Colonic mucosa (tissue), 4 donors: ENCODE results near the gene CCDC192. TPM values are rescaled to one million over a fixed set of nuclear protein-coding genes. Genes with fewer than 3 reads are reported as not detected.

ENCODE experiments used
- DNase-seq: peaks from one replicate; pipeline ENCODE4 v3.0.0-alpha.2; 2020
- H3K27ac ChIP-seq: fragments of 200-600 bp; one replicate; pipeline ENCODE4 v1.8.0; 2021
- H3K27me3 ChIP-seq: fragments of 200-600 bp; one replicate; pipeline ENCODE4 v1.8.0; 2021
- H3K36me3 ChIP-seq: fragments of 200-600 bp; one replicate; pipeline ENCODE4 v1.8.0; 2021
- H3K4me1 ChIP-seq: fragments of 200-600 bp; one replicate; pipeline ENCODE4 v1.8.0; 2021; ENCODE audit warnings: mild to moderate bottlenecking
- H3K4me3 ChIP-seq: fragments of 200-600 bp; one replicate; pipeline ENCODE4 v1.8.0; 2021
- H3K9ac ChIP-seq, 2 donors: one replicate each; pipeline ENCODE4 v1.7.0; 2013; ENCODE audit warnings: control low read depth in 2 of 2, low read depth in 2 of 2, low read length in 2 of 2
- H3K9me3 ChIP-seq: fragments of 200-600 bp; one replicate; pipeline ENCODE4 v1.8.0; 2021
- CTCF ChIP-seq: fragments of 200-600 bp; IDR thresholded peaks from one replicate; pipeline ENCODE4 v1.8.0; 2022; ENCODE audit warnings: antibody characterized with exemption, mild to moderate bottlenecking
- intact Hi-C: fragments of 100-400 bp; cut with DNase I; formaldehyde crosslinking; loops from one replicate; pipeline ENCODE4 v1.14.1; 2022
- total RNA-seq, 2 donors: library from RNA; stranded (reverse); fragmentation: NEBNext Ultra II Directional in 1 of 2; extraction: Animal tissue kit (Norgen Biotek cat#: 25700) in 1 of 2; gene quantifications; one replicate each; pipeline ENCODE4 v1.2.1, GENCODE V29; 2021
- donor health status: healthy.
- donor health status: DM: no; HTN: no; CAD: no.
- donor health status: DM: no; HTN: no; CAD: no.

Gene CCDC192
- total RNA-seq, 2 donors from 2014 or later: not detected

GRCh38 chr5:127970854-127971425 is 267.7 kb downstream of the CCDC192 start:
- Histone ChIP-seq H3K9me3 (no peaks in the 10 kb centered on the region), H3K9ac (no peak overlapping the region)

GRCh38 chr5:127975961-127976360 is 272.8 kb downstream of the CCDC192 start:
- no peaks in the 10 kb centered on the region for H3K27me3 ChIP-seq
- H3K4me3 ChIP-seq: no peak overlapping the region
- H3K36me3 ChIP-seq: no peaks in the 10 kb centered on the region
- no peak overlapping the region for H3K9ac ChIP-seq
- no peak overlapping the region for H3K27ac ChIP-seq
- no peaks in the 10 kb centered on the region for H3K4me1 ChIP-seq
- no peak for TF ChIP-seq CTCF
- no peak for DNase-seq
- intact Hi-C loops: no loop called here
- no peaks in the 10 kb centered on the region for H3K9me3 ChIP-seq

More at GRCh38 chr5:127970854-127971425, 267.7 kb downstream of the CCDC192 start:
- Histone ChIP-seq H3K27me3 (no peaks in the 10 kb centered on the region), H3K4me1 (no peaks in the 10 kb centered on the region), H3K36me3 (no peaks in the 10 kb centered on the region), H3K4me3 (no peak overlapping the region), H3K27ac (no peak overlapping the region)
- intact Hi-C loops: no loop called here
- no peak for DNase-seq
- no peak for TF ChIP-seq CTCF

- no peaks in the 10 kb centered on the region for H3K36me3 ChIP-seq
- no peaks in the 10 kb centered on the region for H3K27me3 ChIP-seq
- no peak overlapping the region for H3K4me3 ChIP-seq
- intact Hi-C loops: no loop called here
- H3K9me3 ChIP-seq: no peaks in the 10 kb centered on the region
- H3K27ac ChIP-seq: no peak overlapping the region
- H3K9ac ChIP-seq: no peak overlapping the region
- no peak for TF ChIP-seq CTCF
- no peaks in the 10 kb centered on the region for H3K4me1 ChIP-seq
- no peak for DNase-seq
Measured at GRCh38 chr5:127976525-127976924, 273.3 kb downstream of the CCDC192 start.

GRCh38 chr5:127976991-127977717 is 274.0 kb downstream of the CCDC192 start:
- Histone ChIP-seq H3K9me3 (no peaks in the 10 kb centered on the region), H3K4me3 (no peak overlapping the region), H3K27ac (no peak overlapping the region), H3K36me3 (no peaks in the 10 kb centered on the region), H3K27me3 (no peaks in the 10 kb centered on the region), H3K4me1 (no peaks in the 10 kb centered on the region), H3K9ac (no peak overlapping the region)
- no peak for DNase-seq
- intact Hi-C loops: no loop called here
- no peak for TF ChIP-seq CTCF

GRCh38 chr5:127978738-127979300 is 275.6 kb downstream of the CCDC192 start:
- Histone ChIP-seq H3K9me3 (no peaks in the 10 kb centered on the region), H3K9ac (no peak overlapping the region), H3K36me3 (no peaks in the 10 kb centered on the region), H3K4me3 (no peak overlapping the region), H3K4me1 (no peaks in the 10 kb centered on the region), H3K27me3 (no peaks in the 10 kb centered on the region), H3K27ac (no peak overlapping the region)
- DNase-seq: no peak
- intact Hi-C loops: no loop called here
- TF ChIP-seq CTCF: no peak
